Neural cell (in vitro differentiated cells): ENCODE results near the gene POLH.

Experiments
- CTCF ChIP-seq: fragments of 450-650 bp; IDR thresholded peaks from 2 replicates; pipeline ENCODE4 v1.5.1; 2014; ENCODE audit warnings: antibody characterized with exemption, mild to moderate bottlenecking, moderate library complexity; ENCODE audit not compliant: poor library complexity, severe bottlenecking
- EP300 ChIP-seq: fragments of 450-650 bp; conservative IDR thresholded peaks from 2 replicates; pipeline ENCODE4 v1.6.1; 2014; ENCODE audit warnings: antibody characterized with exemption, mild to moderate bottlenecking, moderate library complexity; ENCODE audit not compliant: poor library complexity, severe bottlenecking
- EZH2 ChIP-seq: fragments of 200-600, 300-800 bp; shearing (Covaris generic), sonication (generic); IDR thresholded peaks from 2 replicates; pipeline ENCODE4 v1.6.1; 2014; ENCODE audit warnings: antibody characterized with exemption, low read length, borderline replicate concordance, mild to moderate bottlenecking; ENCODE audit not compliant: insufficient read depth, poor library complexity, severe bottlenecking
- MXI1 ChIP-seq: fragments of 450-650 bp; conservative IDR thresholded peaks from 2 replicates; pipeline ENCODE4 v1.6.1; 2014; ENCODE audit warnings: antibody characterized with exemption, mild to moderate bottlenecking; ENCODE audit not compliant: poor library complexity, severe bottlenecking
- POLR2AphosphoS5 ChIP-seq: IDR thresholded peaks from 2 replicates; pipeline ENCODE4 v1.6.1; 2012
- RAD21 ChIP-seq: fragments of 450-650 bp; conservative IDR thresholded peaks from 2 replicates; pipeline ENCODE4 v1.6.1; 2014; ENCODE audit warnings: antibody characterized with exemption, mild to moderate bottlenecking, moderate library complexity
- SMC3 ChIP-seq: fragments of 450-650 bp; conservative IDR thresholded peaks from 2 replicates; pipeline ENCODE4 v1.6.1; 2014; ENCODE audit warnings: antibody characterized with exemption, mild to moderate bottlenecking, moderate library complexity; ENCODE audit not compliant: poor library complexity
- TAF1 ChIP-seq: IDR thresholded peaks from 2 replicates; pipeline ENCODE4 v1.6.1; 2012; ENCODE audit warnings: low read depth

DNA sequence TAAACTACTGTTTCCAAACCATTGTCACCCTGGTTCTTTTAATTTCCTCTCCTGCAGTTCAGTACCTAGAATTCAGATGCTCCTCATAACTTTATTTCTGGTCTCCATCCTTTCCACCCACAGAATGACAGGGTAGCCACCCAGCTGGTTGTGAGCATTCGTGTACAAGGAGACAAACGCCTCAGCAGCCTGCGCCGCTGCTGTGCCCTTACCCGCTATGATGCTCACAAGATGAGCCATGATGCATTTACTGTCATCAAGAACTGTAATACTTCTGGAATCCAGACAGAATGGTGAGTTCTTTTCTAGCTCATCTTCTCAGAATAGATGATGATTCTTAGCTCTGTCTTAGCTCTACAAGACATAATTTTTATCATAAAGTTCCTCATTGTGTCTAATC is 34.4 kb downstream of the POLH start:
- no peak for TF ChIP-seq CTCF
- no peak for TF ChIP-seq EZH2
- TF ChIP-seq MXI1 = no peak
- no peak for TF ChIP-seq EP300
- TF ChIP-seq POLR2AphosphoS5 = no peak
- TF ChIP-seq TAF1 = no peak
- no peak for TF ChIP-seq RAD21
- no peak for TF ChIP-seq SMC3
